ENCODE data around the gene ETS2.

Gene ETS2

DNA sequence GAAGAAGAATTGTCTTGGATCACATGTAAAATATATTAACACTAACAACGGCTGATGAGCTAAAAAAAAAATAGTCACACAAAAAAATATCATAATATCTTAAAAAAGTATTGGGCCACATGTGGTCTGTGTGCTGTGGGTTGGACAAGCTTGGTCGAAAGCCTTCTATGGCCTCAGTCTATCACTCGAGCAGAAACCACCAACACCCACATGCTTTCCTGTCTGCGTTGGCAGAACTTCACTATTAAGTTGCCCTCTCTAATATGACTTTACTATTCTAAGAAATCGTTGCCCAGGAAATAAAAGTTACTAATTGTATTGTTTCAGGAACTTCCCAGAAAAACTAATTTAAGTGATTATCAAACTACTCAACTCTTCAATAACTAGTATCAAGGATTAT, 28.2 kb upstream of the ETS2 start:
- no peak for DNase-seq (ENCODE audit: low read depth in 1 of 2, low spot score in 1 of 2)

DNA sequence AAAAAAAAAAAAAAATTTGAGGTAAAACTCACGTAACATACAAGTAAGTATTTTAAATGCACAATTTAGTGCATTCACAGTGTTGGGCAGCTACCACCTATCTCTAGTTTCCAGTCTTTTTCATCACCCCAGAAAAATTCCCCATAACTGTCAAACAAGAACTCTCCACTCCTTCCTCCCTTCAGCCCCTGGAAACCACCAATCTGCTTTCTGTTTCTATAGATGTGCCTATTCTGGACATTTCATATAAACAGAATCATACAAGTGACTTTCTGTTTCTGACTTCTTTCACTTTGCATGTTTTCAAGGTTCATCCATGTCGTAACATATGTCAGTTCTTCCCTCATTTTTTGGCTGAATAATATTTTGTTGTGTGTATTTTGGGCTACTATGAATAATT, 24.9 kb upstream of the ETS2 start:
- DNase-seq (ENCODE audit: low read depth in 1 of 2, low spot score in 1 of 2), result no peak

DNA sequence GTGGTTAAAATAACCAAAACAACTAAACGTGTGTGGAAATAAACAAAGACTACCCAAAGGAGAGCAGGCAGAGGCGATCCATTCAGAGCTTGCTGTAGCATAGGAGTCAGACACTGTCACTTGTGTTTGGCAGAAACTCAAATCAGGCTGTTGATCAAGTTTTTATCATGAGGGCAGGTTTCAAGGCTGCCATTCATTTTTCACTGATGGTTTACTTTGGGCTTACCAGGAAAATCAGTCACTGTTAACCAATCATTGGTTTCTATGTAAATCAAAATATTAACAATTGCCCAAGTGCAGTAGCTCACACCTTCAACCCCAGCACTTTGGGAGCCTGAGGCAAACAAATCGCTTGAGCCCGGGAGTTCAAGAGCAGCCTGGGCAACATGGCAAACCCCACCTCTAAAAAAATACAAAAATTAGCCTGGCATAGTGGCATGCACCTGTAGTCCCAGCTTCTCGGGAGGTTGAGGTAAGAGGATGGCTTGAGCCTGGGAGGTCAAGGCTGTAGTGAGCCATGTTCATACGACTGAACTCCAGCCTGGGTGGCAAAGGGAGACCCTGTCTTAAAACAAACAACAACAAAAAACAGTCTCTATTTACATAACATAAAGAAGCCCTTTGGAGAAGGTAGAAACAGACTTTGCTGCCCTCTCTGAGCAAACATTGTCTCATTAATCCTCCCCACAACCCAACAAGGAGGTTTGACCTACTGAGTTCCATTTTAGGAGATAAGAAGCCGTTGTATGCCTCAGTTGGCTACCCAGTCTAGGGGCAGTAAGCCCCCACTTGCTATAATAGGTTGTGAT, 21.1 kb upstream of the ETS2 start:
- no peak for DNase-seq (ENCODE audit: low read depth in 1 of 2, low spot score in 1 of 2)

DNA sequence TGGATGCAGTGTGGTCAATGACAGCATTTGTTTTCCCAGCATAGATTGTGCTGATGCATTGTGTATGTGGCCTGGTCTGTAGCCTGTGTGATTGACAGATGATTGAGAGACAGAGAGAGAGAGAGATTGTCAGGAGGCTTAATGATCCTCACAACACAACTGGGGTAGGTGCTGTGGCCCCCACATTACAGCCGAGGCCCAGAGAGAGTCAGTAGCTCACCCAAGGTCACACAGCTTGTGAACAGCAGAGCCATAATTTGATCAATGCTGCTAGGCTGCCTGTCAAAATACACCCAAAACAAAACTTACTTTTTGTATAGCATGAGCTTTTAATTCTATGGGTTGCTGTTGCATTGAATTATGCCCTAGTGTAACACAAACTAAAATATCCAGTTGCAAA, 20.2 kb upstream of the ETS2 start:
- DNase-seq (ENCODE audit: low read depth in 1 of 2, low spot score in 1 of 2), result no peak

DNA sequence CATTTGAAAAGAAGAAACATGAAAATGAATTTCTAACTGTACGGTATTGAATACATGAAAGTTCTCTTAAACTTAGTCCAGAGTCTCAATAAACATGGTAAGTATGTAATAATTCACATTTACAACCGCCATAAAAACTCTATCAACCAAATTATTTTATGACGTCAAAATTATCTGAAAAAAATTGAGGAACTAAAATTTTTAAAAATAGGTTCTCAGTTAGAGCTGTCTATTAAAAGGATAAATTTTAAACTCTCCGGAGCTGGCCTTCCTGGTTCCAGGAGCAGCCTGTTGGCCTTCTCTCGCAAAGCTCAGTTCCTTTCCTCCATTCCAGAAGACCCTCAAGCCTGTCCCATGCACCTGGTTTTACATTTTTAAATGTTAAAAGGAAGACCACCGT, 18.7 kb upstream of the ETS2 start:
- DNase-seq (ENCODE audit: low read depth in 1 of 2, low spot score in 1 of 2), result no peak

DNA sequence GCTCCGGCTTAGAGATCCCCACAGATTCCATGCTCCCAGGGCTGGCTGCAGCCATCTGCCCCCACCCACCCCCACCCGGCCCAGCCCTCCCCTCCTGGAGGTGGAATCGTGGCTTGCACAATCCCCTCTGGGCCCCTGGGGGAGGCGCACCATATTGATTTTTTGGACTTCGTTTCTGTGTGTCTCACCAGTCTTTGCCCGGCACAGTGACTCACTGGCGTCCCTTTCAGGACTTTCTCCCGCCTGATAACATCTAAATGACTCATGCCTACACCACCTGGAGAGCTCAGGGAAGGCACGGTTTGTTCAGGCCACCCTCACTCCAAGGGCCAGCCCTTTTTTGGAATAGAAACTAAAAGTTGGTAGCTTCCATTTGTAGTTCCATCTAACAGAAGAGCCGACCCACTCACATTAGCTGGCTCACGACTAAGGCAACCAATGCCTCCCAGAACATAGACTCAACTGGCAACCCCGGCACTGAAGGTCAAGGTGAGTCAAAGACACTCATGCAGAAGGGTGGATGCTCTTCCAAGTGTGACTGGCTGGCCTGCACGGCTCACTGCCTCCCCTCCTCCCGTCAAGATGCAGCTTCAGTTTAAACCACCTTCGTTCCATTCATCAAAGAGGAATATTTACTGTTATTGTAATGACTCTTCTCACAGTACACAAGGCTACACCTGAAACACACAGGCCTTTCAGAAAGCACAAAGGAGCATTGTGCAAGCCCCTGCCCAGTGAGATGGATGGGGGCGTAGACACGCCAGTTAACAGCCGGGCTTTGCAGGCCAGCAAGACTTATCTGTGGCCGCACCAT, 18.1 kb upstream of the ETS2 start:
- DNase-seq (ENCODE audit: low read depth in 1 of 2, low spot score in 1 of 2), result no peak

DNA sequence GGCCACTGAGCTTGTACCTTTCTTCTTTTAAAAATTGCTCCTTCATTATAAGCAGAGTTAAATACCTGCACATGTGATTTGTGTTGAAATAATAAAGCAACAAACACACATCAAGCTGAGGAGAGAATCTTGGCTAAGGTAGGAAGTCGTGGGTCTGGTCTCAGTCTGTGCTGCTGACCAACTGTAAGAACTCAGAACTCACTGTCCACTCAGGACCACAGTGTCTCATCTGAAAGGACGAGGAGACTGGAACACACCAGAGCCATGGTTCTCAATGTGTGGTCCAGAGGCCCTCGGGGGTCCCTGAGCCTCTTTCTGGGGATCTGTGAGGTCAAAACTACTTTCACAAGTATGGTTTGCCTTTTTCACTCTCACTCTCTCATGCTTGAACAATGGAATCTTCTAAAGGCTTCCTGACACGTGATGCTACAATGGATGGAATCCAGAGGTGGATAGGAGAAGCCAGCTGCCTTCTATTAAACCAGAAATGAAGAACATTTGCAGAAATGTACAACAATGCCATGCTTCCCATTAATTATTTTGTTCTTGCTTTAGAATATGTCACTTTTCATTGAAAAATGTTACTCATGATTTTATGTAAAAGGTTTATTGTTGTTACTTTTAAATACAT, 17.3 kb upstream of the ETS2 start:
- no peak for DNase-seq (ENCODE audit: low read depth in 1 of 2, low spot score in 1 of 2)

DNA sequence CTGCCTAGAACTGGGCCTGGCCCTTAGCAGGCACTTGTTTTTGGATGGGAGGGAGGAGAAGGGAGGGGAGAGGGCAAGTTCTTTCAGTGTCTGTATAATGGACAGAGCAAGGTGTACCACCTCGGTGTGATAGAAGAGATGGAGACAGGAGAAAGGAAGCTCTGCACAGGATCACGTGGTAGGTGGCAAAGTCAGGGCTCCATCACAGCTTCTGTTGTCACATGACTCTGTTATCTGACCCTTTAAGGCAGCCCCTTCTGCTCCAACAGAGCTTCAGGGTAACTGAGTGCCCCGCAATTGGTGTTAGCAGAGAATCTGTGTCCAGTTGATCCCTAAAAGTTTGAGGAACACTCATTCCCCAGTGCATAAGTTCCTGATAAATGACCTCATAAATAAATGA, 16.5 kb upstream of the ETS2 start:
- DNase-seq (ENCODE audit: low read depth in 1 of 2, low spot score in 1 of 2), result no peak

DNA sequence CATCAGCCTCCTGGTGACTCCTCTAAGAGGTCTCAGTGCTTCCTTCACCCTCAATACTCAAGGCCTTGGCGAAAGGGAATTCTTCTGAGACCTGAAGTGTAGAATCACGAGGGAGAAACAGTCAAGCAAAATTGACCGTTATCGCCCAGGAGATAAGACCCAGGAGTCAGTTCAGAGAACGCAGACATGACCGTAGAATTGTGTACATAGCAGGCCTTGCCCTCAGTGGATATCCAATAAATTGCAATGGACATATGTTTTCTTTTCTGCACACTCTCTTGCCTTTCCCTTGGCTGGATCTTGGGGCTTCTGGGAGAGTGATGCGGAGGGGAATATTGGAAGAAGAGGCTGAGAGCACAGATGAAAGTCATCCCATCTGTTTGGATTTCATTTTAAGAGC, 15.7 kb upstream of the ETS2 start:
- DNase-seq (ENCODE audit: low read depth in 1 of 2, low spot score in 1 of 2), result no peak

DNA sequence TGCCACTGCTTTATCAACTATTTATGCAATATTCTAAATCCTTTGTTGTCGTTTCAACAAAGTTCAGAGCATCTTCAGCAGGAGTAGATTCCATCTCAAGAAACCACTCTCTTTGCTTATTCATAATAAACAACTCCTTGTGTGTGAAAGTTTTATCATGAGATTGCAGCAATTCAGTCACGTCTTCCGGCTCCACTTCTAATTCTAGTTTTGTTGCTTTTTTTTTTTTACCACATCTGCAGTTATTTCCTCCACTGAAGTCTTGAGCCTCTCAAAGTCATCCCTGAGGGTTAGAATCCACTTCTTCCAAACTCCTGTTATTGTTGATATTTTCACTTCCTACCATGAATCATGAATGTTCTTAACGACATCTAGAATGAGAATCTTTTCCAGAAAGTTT, 14.8 kb upstream of the ETS2 start:
- DNase-seq (ENCODE audit: low read depth in 1 of 2, low spot score in 1 of 2), result no peak

DNA sequence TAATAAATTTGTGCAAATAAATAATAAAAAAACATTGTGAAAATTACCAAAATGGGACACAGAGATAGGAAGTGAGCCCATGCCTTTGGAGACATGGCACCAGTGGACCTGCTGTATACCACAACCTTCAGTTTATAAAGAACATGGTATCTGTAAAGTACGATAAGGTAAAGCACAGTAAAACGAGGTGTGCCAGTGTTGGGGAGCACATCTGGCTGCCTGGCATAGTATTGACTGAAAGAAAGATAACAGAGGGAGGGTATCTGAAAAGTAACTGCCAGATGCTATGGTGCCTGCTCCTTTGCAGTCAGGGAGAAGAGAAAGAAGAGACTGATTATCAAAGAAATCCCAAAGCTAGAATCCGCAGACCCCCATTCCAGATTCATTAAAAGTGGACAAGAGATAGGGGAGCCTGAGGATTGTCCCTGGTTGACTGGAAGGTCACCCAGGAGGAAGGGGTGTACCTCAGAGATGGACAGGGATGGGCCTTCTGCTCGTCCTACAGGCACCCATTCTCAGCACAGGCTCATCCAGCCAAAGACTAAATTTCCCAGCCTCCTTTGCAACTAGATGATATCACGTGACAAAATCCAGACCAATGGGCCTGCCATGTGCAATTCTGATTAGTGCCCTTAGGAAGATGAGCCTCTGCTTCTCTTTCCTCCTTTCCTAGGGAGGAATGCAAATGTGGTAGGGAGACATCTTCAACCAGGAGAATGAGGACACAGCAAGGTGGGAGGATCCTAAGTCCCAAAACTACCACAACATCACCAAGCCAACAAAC, 12.9 kb upstream of the ETS2 start:
- no peak for DNase-seq (ENCODE audit: low read depth in 1 of 2, low spot score in 1 of 2)

DNA sequence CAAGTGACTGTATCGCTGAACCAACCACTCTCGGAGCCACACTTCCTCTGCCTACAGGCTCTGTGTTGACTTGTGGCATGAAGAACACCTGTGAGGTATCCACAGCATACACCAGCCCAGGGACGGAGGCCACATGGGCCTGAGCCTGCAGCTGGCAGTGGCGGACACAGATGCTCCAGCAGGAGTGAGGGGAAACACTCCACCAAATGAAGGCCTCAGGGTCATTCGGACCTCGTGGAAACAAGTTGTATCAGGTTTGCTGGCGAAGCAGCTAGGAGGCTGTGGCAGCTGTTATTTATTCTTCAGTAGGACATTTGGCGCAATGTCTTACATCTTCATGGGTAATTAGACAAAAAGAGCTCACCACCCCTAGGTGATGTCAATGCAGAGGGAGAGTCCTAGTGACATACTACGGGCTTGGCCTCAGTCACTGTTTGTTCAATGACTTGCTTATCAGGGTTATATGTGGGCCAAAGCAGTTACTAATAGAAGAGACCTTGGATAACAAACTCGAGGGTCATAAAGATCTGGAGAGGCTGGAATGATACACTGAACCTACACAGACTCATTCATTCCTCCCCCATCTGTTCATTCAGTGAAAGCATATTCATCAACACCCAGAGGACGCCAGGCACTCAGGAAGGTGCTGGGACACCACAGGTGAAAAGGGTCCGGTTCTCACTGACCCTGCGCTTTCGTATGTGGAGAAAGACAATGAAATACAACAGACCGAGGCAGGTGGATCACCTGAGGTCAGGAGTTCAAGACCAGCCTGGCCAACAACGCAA, 11.6 kb upstream of the ETS2 start:
- no peak for DNase-seq (ENCODE audit: low read depth in 1 of 2, low spot score in 1 of 2)

DNA sequence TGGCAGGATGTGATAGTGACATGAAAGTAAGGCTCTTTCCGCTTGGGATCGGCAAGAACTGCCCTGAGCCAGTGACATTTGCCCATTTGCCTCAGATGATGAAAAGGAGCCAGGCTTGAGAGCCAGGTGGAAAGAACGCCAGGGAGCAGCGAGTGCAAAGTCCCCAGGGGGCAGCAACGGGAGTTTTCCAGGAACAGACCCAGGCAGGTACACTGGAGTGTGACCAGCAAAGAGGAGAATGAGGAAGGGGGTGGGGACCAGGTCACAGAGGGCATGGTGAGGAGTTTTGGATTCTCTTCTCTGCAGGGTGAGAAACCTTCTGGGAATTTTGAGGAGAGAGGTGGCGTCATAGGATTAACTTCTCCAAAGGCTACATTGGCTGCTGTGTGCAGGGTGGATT, 10.8 kb upstream of the ETS2 start:
- DNase-seq (ENCODE audit: low read depth in 1 of 2, low spot score in 1 of 2), result no peak

DNA sequence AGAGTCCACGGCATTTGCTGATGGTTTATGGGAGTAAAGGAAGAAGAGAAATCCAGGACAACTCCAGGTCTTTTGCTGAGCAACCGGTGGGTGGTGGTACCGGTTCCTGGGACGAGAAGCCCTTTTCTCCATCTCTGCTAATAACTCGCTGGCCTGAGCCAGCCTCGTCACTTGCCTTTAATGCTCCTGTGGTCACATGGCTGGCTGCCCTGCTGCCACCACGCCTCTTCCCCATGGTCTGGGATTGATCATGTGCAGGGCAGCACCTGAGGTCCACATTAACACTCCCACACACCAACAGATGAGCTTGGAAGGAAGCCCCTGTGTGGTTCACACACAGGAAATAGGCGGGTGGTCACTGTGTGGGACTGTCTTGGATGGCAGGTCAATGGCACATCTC, 10.3 kb upstream of the ETS2 start:
- DNase-seq (ENCODE audit: low read depth in 1 of 2, low spot score in 1 of 2), result no peak

DNA sequence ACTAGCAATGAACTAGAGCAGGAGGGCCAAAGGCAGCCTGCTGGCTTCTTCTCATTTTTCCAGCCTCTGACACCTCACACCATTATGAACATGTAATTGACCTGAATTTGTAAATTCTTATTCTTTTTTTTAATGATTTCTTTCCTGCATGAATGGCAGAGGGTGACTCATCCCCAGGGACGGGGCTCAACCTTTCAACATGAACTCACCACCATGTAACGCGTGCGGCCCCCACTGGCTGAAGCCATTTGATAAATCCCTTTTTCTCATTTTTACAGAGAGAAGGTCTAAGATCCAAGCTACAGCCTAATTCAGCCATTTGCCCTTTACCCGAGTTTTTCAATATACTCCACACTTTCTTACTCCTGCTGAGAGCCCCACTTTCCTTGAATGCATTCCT, 9.3 kb upstream of the ETS2 start:
- DNase-seq (ENCODE audit: low read depth in 1 of 2, low spot score in 1 of 2), result no peak

DNA sequence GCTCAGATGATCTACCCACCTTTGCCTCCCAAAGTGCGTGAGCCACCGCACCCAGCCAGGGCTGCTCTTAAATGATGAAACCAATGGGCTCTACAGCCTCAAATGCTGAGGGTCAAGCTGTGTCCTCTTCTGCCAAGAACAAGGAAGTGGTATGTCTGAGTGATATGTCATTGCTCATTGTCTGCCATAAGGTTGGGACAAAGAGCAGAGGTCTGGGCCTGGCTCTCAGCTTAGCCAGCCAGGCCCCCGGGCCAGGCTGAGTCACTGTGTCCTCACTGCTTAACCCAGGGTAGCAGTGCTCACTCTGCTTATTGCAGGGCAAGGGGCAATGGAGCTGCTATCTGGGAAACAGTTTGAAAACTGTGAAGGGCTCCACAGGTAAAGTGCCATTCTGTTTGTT, 8.3 kb upstream of the ETS2 start:
- no peak for DNase-seq (ENCODE audit: low read depth in 1 of 2, low spot score in 1 of 2)

DNA sequence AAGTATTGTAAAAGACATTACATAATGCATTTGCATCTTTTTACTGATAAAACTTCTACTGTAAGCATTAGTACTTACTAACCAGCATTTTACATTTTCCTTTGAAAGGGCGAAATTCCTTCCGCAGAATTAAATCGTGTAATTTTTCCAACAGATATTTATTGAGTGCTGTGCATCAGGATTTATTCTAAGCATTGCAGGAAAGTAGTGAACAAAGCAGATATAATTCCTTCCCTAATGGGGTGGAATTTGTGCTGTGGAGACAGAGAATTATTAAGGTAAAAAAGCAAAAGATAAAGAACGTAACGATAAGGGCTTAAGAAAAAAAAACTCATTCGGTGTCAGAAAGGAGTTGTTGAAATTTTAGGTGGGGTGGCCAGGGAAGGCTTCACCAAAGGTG, 7.6 kb upstream of the ETS2 start:
- DNase-seq (ENCODE audit: low read depth in 1 of 2, low spot score in 1 of 2), result no peak

DNA sequence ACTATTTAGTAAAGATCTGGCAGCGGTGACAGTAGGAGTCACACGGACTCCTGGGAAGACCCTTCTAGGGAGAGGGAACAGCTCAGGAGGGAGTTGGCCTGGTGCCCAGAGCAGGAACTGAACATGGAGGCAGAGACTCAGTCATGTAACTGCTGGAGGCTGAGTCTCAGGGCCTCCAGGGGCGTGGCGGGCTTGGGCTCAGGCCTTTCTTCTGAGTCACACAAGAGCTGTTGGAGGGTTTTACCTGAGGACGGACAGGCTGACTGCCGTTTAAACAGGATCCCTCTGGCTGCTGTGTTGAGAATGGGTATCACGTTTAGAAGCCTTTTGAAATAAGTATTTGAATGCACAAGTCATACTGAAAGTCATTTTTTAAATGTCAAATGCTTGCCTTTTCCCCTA, 7.2 kb upstream of the ETS2 start:
- DNase-seq (ENCODE audit: low read depth in 1 of 2, low spot score in 1 of 2), result no peak

DNA sequence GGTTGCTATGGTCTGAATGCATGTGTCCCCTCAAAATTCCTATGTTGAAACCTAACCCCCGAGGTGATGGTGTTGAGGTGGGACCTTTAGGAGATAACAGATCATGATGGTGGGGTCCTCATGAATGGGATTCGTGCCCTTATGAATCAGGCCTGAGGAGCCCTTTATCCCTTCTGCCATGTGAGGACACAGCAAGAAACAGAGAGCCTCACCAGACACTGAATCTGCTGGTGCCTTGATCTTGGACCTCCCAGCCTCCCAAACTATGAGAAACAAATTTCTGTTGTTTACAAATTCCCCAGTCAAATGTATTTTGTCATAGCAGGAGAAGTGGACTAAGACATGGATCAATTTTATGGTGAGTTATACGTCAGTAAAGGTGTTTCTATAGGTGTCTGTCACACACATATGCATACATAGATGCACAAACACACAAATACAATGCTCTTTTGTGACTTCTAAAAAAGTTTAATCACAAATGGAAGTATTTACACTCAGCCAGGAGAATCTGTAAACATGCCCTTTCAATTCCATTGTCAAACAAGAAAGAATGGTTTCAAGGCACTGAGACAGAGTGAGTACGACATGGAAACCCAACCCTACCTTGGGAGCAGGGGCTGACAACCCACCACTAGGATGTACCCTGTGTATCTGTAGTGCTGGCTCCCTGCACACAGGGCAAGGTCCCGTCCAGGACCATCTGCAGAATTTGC, 5.5 kb upstream of the ETS2 start:
- no peak for DNase-seq (ENCODE audit: low read depth in 1 of 2, low spot score in 1 of 2)

Measured in activated T-helper 1 cell treated with anti-CD3 and anti-CD28 coated beads, Interleukin-2, amount 50 U/mL, for 16 hours (primary cell).